ENCODE data around the gene MFSD8. TPM values are rescaled to one million over a fixed set of nuclear protein-coding genes. Genes with fewer than 3 reads are reported as not detected.
A peak's percentile ranks its signal among the peaks of the same experiment; 100 is the strongest.
"Not testable (repeated sequence)": the region's sequence is repeated elsewhere in the genome, so short reads cannot be mapped to it uniquely, and the experiment has no call there.

MFSD8 gene
- total RNA-seq, 1 donor from 2014 or later = 23.0 TPM

DNA sequence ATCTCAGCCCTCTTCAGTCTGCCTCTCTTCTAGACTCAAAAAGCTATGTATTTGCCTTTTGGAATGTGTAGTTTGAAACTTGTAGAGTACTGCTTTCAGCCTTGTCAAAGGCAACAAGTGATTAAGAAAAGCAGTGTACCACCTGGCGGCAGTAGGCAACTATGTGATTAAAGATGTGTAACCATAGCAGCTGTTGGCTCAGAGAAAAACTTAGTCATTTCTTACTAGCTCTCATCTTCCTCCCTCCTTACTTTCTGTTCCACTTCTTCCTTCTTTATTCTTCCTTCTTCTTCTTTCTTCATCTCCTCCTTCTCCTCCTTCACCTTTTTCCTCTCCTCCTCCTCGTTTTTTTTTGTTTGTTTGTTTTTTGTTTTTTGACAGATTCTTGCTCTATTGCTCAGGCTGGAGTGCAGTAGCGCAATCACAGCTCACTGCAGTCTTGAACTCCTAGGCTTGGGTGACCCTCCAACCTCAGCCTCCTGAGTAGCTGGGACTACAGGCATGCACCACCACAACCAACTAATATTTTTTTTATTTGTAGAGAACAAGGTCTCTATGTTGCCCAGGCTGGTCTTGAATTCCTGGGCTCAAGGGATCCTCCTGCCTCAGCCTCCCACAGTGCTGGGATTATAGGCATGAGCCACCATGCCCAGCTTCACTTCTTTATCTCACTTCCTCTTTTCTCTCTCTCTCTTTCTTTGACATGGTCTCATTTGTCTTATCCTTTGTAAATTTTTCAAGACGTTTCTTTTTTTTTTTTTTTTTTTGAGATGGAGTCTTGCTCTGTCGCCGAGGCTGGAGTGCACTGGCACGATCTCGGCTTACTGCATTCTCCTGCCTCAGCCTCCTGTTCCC is 32.8 kb upstream of the MFSD8 start:
- peaks cover 26% of the 10 kb centered on the region for H3K36me3 Mint-ChIP-seq (ENCODE audit: low read depth, unreplicated experiment)

DNA sequence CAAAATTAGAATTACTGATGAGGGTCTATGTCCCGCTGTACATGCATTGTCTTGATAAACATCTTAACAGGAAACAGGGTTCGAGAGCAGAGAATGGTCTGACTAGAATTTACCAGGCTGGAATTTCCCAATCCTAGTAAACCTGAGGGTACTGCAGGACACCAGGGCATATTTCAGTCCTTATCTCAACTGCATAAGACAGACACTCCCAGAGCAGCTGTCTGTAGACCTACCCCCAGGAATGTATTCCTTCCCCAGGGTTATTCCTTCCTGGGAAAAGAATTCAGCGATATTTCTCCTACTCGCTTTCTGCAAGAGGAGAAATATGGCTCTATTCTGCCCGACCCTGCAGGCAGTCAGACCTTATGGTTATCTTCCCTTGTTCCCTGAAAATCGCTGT is 31.5 kb upstream of the MFSD8 start:
- not testable (repeated sequence) for H2AFZ ChIP-seq (ENCODE audit: low read depth, low read length); H3K4me3 ChIP-seq (ENCODE audit: insufficient read depth, low read depth, low read length); H3K9ac ChIP-seq (ENCODE audit: low read length); H3K27ac Mint-ChIP-seq (ENCODE audit: unreplicated experiment); H3K4me1 Mint-ChIP-seq (ENCODE audit: low read depth, unreplicated experiment); H3K79me2 ChIP-seq (ENCODE audit: insufficient read depth, low read length); H3K4me1 ChIP-seq (ENCODE audit: insufficient read depth, low read length); H3K9me3 ChIP-seq (ENCODE audit: insufficient read depth, low read depth, low read length); H4K20me1 ChIP-seq (ENCODE audit: insufficient read depth, low read length); DNase-seq (ENCODE audit: low read depth); H3K27ac ChIP-seq (ENCODE audit: low read depth, low read length); H3K4me2 ChIP-seq (ENCODE audit: low read length); FAIRE-seq; H3K36me3 ChIP-seq (ENCODE audit: insufficient read depth, low read length); H3K27me3 ChIP-seq (ENCODE audit: insufficient read depth, low read length); H3K27me3 Mint-ChIP-seq (ENCODE audit: low read depth, unreplicated experiment); H3K4me3 Mint-ChIP-seq (ENCODE audit: unreplicated experiment)
- Mint-ChIP-seq H3K36me3 (ENCODE audit: low read depth, unreplicated experiment) (peaks cover 24% of the 10 kb centered on the region), H3K9me3 (ENCODE audit: unreplicated experiment) (peaks cover 16% of the 10 kb centered on the region)

More for the DNA sequence above, 32.8 kb upstream of the MFSD8 start:
- DNase-seq (ENCODE audit: low read depth) (peak; percentile 56), FAIRE-seq (no peak)
- H4K20me1 ChIP-seq (ENCODE audit: insufficient read depth, low read length) = no peaks in the 10 kb centered on the region
- H3K9me3 ChIP-seq (ENCODE audit: insufficient read depth, low read depth, low read length) = no peaks in the 10 kb centered on the region
- no peak overlapping the region for H3K4me3 ChIP-seq (ENCODE audit: insufficient read depth, low read depth, low read length)
- Mint-ChIP-seq H3K4me3 (ENCODE audit: unreplicated experiment) (no peak overlapping the region), H3K9me3 (ENCODE audit: unreplicated experiment) (peaks cover 16% of the 10 kb centered on the region), H3K27me3 (ENCODE audit: low read depth, unreplicated experiment) (no peaks in the 10 kb centered on the region), H3K4me1 (ENCODE audit: low read depth, unreplicated experiment) (no peaks in the 10 kb centered on the region), H3K27ac (ENCODE audit: unreplicated experiment) (peak overlapping the region; percentile 86)
- H3K4me1 ChIP-seq (ENCODE audit: insufficient read depth, low read length) = no peaks in the 10 kb centered on the region
- no peak overlapping the region for H2AFZ ChIP-seq (ENCODE audit: low read depth, low read length)
- no peak overlapping the region for H3K27ac ChIP-seq (ENCODE audit: low read depth, low read length)
- no peaks in the 10 kb centered on the region for H3K27me3 ChIP-seq (ENCODE audit: insufficient read depth, low read length)
- no peak for TF ChIP-seq EZH2 (IDR thresholded peaks at IDR 0.05; ENCODE audit: insufficient read depth, low read length)
- TF ChIP-seq, protein P1, sequence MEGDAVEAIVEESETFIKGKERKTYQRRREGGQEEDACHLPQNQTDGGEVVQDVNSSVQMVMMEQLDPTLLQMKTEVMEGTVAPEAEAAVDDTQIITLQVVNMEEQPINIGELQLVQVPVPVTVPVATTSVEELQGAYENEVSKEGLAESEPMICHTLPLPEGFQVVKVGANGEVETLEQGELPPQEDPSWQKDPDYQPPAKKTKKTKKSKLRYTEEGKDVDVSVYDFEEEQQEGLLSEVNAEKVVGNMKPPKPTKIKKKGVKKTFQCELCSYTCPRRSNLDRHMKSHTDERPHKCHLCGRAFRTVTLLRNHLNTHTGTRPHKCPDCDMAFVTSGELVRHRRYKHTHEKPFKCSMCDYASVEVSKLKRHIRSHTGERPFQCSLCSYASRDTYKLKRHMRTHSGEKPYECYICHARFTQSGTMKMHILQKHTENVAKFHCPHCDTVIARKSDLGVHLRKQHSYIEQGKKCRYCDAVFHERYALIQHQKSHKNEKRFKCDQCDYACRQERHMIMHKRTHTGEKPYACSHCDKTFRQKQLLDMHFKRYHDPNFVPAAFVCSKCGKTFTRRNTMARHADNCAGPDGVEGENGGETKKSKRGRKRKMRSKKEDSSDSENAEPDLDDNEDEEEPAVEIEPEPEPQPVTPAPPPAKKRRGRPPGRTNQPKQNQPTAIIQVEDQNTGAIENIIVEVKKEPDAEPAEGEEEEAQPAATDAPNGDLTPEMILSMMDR (IDR thresholded peaks at IDR 0.05; ENCODE audit: insufficient read depth, low read depth, low read length) = peak; percentile 9
- no peak overlapping the region for H3K4me2 ChIP-seq (ENCODE audit: low read length)
- no peaks in the 10 kb centered on the region for H3K79me2 ChIP-seq (ENCODE audit: insufficient read depth, low read length)
- H3K36me3 ChIP-seq (ENCODE audit: insufficient read depth, low read length) = no peaks in the 10 kb centered on the region
- no peak overlapping the region for H3K9ac ChIP-seq (ENCODE audit: low read length)

DNA sequence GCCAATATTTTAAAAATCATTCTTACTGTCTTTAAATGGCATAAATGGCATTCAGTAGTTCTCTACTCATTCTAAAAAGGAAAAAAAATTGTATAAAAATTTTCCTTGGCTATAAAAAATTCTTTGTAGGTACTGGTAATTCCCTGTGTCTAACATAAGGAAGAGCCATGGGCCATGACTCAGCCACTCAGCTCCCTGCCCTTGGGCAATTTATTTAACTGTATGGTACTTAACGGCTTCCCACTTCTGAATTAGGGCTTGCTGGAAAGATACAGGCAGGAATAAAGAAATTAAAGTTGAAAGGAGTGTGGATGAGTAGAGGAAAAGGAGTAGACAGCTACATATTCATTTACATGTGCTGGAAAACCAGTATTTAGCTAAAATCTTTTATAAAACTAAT is 30.8 kb upstream of the MFSD8 start:
- H3K36me3 Mint-ChIP-seq (ENCODE audit: low read depth, unreplicated experiment) = peaks cover 24% of the 10 kb centered on the region
- Histone ChIP-seq H4K20me1 (ENCODE audit: insufficient read depth, low read length) (no peaks in the 10 kb centered on the region), H3K9me3 (ENCODE audit: insufficient read depth, low read depth, low read length) (no peaks in the 10 kb centered on the region), H3K79me2 (ENCODE audit: insufficient read depth, low read length) (no peaks in the 10 kb centered on the region), H3K27ac (ENCODE audit: low read depth, low read length) (no peak overlapping the region), H3K4me1 (ENCODE audit: insufficient read depth, low read length) (no peaks in the 10 kb centered on the region), H3K27me3 (ENCODE audit: insufficient read depth, low read length) (no peaks in the 10 kb centered on the region), H3K36me3 (ENCODE audit: insufficient read depth, low read length) (no peaks in the 10 kb centered on the region), H3K4me3 (ENCODE audit: insufficient read depth, low read depth, low read length) (no peak overlapping the region), H2AFZ (ENCODE audit: low read depth, low read length) (no peak overlapping the region), H3K4me2 (ENCODE audit: low read length) (no peak overlapping the region), H3K9ac (ENCODE audit: low read length) (no peak overlapping the region)
- DNase-seq (ENCODE audit: low read depth) (peak; percentile 20), FAIRE-seq (no peak)
- peaks cover 16% of the 10 kb centered on the region for H3K9me3 Mint-ChIP-seq (ENCODE audit: unreplicated experiment)
- no peaks in the 10 kb centered on the region for H3K27me3 Mint-ChIP-seq (ENCODE audit: low read depth, unreplicated experiment)
- H3K27ac Mint-ChIP-seq (ENCODE audit: unreplicated experiment) = peak overlapping the region; percentile 18
- no peaks in the 10 kb centered on the region for H3K4me1 Mint-ChIP-seq (ENCODE audit: low read depth, unreplicated experiment)
- no peak overlapping the region for H3K4me3 Mint-ChIP-seq (ENCODE audit: unreplicated experiment)
- no peak for TF ChIP-seq EZH2 (IDR thresholded peaks at IDR 0.05; ENCODE audit: insufficient read depth, low read length)
- TF ChIP-seq, protein P1 (IDR thresholded peaks at IDR 0.05; ENCODE audit: insufficient read depth, low read depth, low read length) = no peak
